Loucy (cell line): ENCODE results near the gene SPATA9.

Source experiments
- EZH2phosphoT487 ChIP-seq: fragments of 200-600 bp; IDR thresholded peaks from 2 replicates; pipeline ENCODE4 v1.6.1; 2018; ENCODE audit warnings: antibody characterized with exemption, mild to moderate bottlenecking, moderate library complexity, borderline replicate concordance
- TF ChIP-seq, protein P1 (sequence below): fragments of 200-600 bp; sonication (generic); conservative IDR thresholded peaks from 2 replicates; pipeline ENCODE4 v1.5.1; 2014; ENCODE audit warnings: mild to moderate bottlenecking, antibody characterized with exemption, low read length

- TF ChIP-seq, protein P1, sequence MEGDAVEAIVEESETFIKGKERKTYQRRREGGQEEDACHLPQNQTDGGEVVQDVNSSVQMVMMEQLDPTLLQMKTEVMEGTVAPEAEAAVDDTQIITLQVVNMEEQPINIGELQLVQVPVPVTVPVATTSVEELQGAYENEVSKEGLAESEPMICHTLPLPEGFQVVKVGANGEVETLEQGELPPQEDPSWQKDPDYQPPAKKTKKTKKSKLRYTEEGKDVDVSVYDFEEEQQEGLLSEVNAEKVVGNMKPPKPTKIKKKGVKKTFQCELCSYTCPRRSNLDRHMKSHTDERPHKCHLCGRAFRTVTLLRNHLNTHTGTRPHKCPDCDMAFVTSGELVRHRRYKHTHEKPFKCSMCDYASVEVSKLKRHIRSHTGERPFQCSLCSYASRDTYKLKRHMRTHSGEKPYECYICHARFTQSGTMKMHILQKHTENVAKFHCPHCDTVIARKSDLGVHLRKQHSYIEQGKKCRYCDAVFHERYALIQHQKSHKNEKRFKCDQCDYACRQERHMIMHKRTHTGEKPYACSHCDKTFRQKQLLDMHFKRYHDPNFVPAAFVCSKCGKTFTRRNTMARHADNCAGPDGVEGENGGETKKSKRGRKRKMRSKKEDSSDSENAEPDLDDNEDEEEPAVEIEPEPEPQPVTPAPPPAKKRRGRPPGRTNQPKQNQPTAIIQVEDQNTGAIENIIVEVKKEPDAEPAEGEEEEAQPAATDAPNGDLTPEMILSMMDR, result no peak
- no peak for TF ChIP-seq EZH2phosphoT487
These were observed 12.2 kb downstream of the SPATA9 start for GRCh38 chr5:95670568-95670967.
